NCI-H1417 (cell line): Measurements from ENCODE around the gene DBP.
"Not testable (repeated sequence)": the region's sequence is repeated elsewhere in the genome, so short reads cannot be mapped to it uniquely, and the experiment has no call there.

Source experiments
- DNase-seq, 3 experiments: peaks; one replicate each; lab custom pipeline; 2025; lab: John Stamatoyannopoulos, UW

Gene DBP

DNA sequence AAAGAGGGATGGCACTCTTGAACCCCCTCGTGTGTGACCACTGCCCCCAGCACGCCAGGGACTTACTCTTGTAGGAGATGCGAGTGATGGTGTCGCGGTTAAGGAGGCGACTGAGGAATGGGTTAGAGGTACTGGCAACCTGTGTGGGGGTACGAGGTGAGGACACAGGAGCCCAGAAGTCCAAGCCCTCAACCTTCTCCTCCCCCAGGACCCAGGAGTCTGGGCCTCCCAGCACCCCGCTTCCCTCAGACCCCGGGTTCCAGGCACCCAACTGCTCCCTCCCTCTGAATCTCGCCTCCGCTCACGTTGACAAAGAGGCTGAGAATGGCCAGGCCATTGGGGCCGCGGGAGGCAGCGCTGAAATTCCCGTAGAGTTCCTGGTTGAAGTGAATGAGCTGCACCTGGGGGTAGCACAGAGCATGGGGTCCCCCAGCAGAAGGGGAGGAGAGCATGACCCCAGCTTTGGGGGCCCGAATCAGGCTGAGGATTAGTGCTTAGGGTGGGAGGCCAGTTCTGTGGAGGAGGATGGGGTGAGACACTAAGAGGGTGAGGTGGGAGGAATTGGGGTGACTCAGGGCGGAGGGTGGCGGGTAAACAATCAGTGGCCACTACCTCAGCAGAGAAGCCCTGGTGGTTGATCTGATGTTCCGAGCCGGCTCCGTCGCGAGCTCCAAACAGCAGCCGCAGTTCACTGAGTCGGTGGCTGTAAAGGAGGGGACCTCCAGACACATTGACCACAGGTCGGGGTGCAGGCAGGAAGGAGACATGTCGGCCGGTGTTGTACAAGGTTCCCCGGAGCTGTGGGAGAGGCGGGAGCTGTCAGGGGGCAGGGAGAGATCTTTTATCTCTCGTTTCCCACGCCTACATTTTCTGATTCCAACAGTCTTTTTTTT, 2.5 kb upstream of the DBP start:
- DNase-seq, result no peak

DNA sequence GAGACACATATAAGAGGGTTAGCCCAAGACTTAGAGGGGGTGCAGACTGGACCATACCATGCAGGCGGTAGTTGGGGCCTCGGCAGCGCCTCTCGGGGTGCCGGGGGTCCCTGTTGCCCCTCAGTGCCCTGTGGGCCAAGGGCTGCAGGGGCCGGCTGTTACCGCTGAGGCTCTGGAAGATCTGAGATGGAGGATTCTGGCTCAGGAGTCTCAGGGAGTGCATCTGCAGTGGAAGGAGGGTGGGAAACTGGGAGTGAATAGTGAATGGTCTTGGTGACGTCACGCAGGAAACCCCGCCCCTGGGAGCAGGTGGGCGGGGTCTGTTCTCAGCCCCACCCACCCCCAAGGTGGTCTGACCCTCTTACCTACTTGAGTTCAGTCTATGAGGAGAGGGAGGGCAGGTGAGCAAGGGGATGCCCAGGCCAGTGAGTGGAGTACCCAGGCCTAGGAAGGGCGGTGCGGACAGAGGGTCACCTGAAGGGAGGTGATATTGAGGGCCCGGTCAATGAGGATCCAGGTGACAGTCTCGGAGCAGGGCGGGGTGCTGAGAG, 1.7 kb upstream of the DBP start:
- DNase-seq, result peak in 2 of 3 experiments; percentile 13 to 17

GRCh38 chr19:48637948-48638830, 1.0 kb upstream of the DBP start:
- peak; percentile 85 to 94 (median 93) for DNase-seq

- DNase-seq, result peak; percentile 98 to 100 (median 99)
Observed at GRCh38 chr19:48637449-48637947, 319 bp upstream of the DBP start.

- peak in 2 of 3 experiments; percentile 38 to 48 for DNase-seq
Observed at GRCh38 chr19:48635966-48636858, 967 bp downstream of the DBP start.

- DNase-seq, result peak; percentile 74 to 86 (median 76)
Observed at GRCh38 chr19:48635263-48635965, 1.8 kb downstream of the DBP start.

DNA sequence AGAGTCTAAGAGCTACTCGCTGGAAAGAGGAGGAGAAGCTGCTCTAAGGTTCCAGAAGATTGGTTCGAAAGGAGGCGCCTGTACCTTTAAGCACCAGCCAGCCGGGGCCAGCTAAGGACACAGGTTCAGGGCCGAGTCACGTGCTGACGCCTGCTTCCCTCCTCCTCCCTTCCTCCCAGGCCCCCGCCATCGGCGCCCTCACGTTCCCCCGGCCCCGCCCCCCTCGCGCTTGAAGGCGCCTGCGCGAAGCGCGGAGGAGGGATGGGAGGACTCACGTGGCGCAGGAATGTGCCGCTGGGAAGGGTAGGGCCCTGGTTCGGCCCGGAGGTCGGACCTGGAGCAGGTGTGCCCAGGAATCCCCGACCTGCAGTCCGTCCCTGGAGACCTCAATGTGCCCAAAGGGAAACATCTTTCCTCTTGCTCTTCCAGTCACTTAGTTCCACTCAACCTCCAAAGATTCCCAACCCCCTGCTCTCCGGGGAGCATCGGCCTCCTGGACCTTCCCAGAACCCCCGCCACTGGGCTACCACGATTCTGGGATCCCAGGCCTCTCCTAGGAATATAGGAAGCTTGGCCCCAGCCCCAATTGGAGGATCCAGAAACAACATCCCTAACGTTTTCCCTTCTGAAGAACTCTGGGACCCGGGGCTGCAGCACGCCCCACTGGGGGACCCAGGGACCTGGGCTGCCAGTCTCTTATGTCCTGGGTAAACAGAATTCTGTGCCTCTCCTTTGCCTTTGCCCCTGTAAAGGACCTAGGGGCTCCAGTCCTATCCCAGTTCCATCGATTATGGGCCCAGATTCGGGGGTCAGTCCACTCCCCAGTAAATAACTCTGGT, 2.5 kb downstream of the DBP start:
- DNase-seq, result peak; percentile 95 to 98 (median 97)

DNA sequence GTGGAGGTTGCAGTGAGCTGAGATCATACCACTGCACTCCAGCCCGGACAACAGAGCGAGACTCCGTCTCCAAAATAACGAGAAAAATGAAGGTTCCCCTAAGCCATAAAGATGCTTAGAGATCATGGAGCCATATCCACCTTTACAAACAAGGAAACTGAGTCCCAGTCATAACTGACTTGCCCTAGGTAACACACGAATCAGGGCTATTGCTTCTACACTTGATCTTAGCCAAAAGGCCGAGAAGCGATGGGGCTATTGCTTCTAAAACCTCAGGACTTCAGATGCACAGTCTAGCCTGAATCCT, 3.2 kb downstream of the DBP start:
- DNase-seq, result no peak

- no peak for DNase-seq
Observed at GRCh38 chr19:48633148-48634035, 3.8 kb downstream of the DBP start.

GRCh38 chr19:48632692-48633147, 4.5 kb downstream of the DBP start:
- DNase-seq, result no peak

DNA sequence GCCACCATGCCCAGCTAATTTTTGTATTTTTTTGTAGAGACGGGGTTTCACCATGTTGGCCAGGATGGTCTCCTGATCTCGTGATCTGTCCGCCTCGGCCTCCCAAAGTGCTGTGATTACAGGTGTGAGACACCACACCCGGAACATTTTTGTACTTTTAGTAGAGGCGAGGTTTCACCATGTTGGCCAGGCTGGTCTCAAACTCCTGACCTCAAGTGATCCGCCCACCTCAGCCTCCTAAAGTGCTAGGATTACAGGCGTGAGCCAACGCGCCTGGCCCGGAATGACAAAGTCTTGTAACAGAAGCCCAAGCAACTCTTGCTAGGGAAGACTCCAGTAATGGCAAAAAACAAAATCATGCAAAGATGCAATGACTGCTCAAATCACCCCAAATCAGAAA, 4.9 kb downstream of the DBP start:
- not testable (repeated sequence) for DNase-seq

- peak in 1 of 3 experiments; percentile 74 for DNase-seq
Observed at GRCh38 chr19:48631225-48631624, 6.0 kb downstream of the DBP start.

- DNase-seq, result no peak
Observed at GRCh38 chr19:48630296-48631063, 6.7 kb downstream of the DBP start.

DNA sequence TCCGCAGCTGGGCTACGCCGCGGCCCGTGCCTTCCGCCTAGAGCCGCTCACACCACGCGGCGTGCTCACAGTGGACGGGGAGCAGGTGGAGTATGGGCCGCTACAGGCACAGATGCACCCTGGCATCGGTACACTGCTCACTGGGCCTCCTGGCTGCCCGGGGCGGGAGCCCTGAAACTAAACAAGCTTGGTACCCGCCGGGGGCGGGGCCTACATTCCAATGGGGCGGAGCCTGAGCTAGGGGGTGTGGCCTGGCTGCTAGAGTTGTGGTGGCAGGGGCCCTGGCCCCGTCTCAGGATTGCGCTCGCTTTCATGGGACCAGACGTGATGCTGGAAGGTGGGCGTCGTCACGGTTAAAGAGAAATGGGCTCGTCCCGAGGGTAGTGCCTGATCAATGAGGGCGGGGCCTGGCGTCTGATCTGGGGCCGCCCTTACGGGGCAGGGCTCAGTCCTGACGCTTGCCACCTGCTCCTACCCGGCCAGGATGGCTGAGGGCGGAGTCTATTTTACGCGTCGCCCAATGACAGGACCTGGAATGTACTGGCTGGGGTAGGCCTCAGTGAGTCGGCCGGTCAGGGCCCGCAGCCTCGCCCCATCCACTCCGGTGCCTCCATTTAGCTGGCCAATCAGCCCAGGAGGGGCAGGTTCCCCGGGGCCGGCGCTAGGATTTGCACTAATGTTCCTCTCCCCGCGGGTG, 7.4 kb downstream of the DBP start:
- DNase-seq, result peak in 2 of 3 experiments; percentile 5 to 80

GRCh38 chr19:48629297-48629598, 7.9 kb downstream of the DBP start:
- DNase-seq, result peak in 1 of 3 experiments; percentile 66

DNA sequence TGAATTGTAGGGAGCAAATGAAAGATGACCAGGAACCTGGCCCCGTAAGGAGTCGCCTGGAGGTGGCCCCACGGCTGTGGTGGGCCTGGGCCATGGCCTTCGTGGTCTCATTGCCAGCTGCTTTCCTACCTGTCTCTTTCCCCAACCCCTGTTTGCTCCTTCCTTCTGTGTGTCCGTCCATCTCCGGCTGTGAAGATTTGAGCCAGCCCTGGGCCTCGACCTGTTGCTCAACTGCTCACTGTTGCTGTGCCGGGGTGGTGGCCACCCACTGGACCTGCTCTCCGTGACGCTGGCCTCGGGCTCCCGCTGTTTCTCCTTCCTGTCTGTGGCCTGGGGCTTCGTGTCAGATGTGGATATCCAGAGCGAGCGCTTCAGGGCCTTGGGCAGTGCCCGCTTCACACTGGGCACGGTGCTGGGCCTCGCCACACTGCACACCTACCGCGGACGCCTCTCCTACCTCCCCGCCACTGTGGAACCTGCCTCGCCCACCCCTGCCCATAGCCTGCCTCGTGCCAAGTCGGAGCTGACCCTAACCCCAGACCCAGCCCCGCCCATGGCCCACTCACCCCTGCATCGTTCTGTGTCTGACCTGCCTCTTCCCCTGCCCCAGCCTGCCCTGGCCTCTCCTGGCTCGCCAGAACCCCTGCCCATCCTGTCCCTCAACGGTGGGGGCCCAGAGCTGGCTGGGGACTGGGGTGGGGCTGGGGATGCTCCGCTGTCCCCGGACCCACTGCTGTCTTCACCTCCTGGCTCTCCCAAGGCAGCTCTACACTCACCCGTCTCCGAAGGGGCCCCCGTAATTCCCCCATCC, 8.5 kb downstream of the DBP start:
- DNase-seq, result no peak
